H1 (cell line): Measurements from ENCODE around the gene TMEM202. TPM values are rescaled to one million over a fixed set of nuclear protein-coding genes. Genes with fewer than 3 reads are reported as not detected.

Experiments used
- CTCF ChIA-PET: fragments of 300-600 bp; sonication (Branson Sonifier 250); formaldehyde crosslinking; loops from one replicate; lab custom pipeline; 2021; ENCODE audit not compliant: partially characterized antibody; lab: Charles Lee
- POLR2A ChIA-PET: fragments of 300-600 bp; sonication (Branson Sonifier 250); formaldehyde crosslinking; loops from one replicate; lab custom pipeline; 2021; ENCODE audit warnings: inconsistent platforms; ENCODE audit not compliant: partially characterized antibody; lab: Charles Lee
- DNase-seq, 2 experiments: peaks; one replicate each; pipeline versions ENCODE4 v3.0.0 to v3.0.0-alpha.2; 2010 to 2022; ENCODE audit warnings: low spot score in 2 of 2, low read depth in 1 of 2, mixed read lengths in 1 of 2
- FAIRE-seq: peaks from 2 replicates; lab custom pipeline; 2011; peaks lifted over from hg19 to GRCh38; lab: Jason Lieb, UNC
- H2AFZ ChIP-seq: 2 replicates; pipeline ENCODE4 v1.8.1; 2012; ENCODE audit warnings: low read length, inconsistent platforms
- H2AK5ac ChIP-seq: 2 replicates; pipeline ENCODE4 v1.6.1; 2013; ENCODE audit warnings: low read depth, low read length
- H2BK120ac ChIP-seq: replicated peaks from 2 replicates; pipeline ENCODE3; 2013; ENCODE audit warnings: low read depth, low read length, inconsistent platforms
- H2BK12ac ChIP-seq: 2 replicates; pipeline ENCODE4 v1.6.1; 2013; ENCODE audit warnings: low read depth, low read length
- H2BK15ac ChIP-seq: 2 replicates; pipeline ENCODE4 v1.6.1; 2013; ENCODE audit warnings: low read length
- H2BK20ac ChIP-seq: 2 replicates; pipeline ENCODE4 v1.6.1; 2013; ENCODE audit warnings: low read length
- H2BK5ac ChIP-seq: 2 replicates; pipeline ENCODE4 v1.6.1; 2013; ENCODE audit warnings: low read depth, low read length
- H3K14ac ChIP-seq: 2 replicates; pipeline ENCODE4 v1.6.1; 2013; ENCODE audit warnings: inconsistent platforms; ENCODE audit not compliant: insufficient read length
- H3K18ac ChIP-seq: 2 replicates; pipeline ENCODE4 v1.6.1; 2013; ENCODE audit warnings: low read length; ENCODE audit errors: extremely low read depth
- H3K23ac ChIP-seq: 2 replicates; pipeline ENCODE4 v1.6.1; 2013; ENCODE audit warnings: inconsistent platforms; ENCODE audit not compliant: insufficient read length
- H3K23me2 ChIP-seq: 2 replicates; pipeline ENCODE4 v1.6.1; 2013; ENCODE audit warnings: low read depth, low read length
- H3K27ac ChIP-seq: 2 replicates; pipeline ENCODE4 v1.6.1; 2011; ENCODE audit warnings: low read depth, low read length, inconsistent platforms
- H3K27me3 ChIP-seq, 4 experiments: replicated peaks in 1 of 4; 1 replicate in 1 of 4; 2 replicates in 3 of 4; pipeline versions ENCODE4 v1.6.1 to v1.8.1; 2011 to 2013; ENCODE audit warnings: low read length in 3 of 4, mild to moderate bottlenecking in 3 of 4, inconsistent platforms in 2 of 4, mixed read lengths in 2 of 4, moderate library complexity in 1 of 4; ENCODE audit not compliant: control insufficient read depth in 3 of 4, insufficient read depth in 3 of 4; ENCODE audit errors: extremely low read depth in 1 of 4
- H3K36me3 ChIP-seq, 4 experiments: 2 replicates each; pipeline versions ENCODE4 v1.6.1 to v1.8.1; 2011 to 2013; ENCODE audit warnings: mild to moderate bottlenecking in 4 of 4, low read length in 3 of 4, moderate library complexity in 2 of 4, control low read depth in 1 of 4, inconsistent platforms in 1 of 4; ENCODE audit not compliant: insufficient read depth in 4 of 4, control insufficient read depth in 2 of 4
- H3K4ac ChIP-seq: replicated peaks from 2 replicates; pipeline ENCODE3; 2013; ENCODE audit warnings: low read length, low read depth, mixed read lengths, inconsistent platforms; ENCODE audit not compliant: insufficient read length
- H3K4me1 ChIP-seq, 4 experiments: replicated peaks in 1 of 4; 1 replicate in 1 of 4; 2 replicates in 3 of 4; pipeline versions ENCODE4 v1.6.1 to v1.8.1; 2011 to 2013; ENCODE audit warnings: low read length in 3 of 4, inconsistent platforms in 2 of 4, mixed read lengths in 1 of 4; ENCODE audit not compliant: insufficient read depth in 4 of 4, control insufficient read depth in 3 of 4
- H3K4me2 ChIP-seq, 2 experiments: 2 replicates each; pipeline versions ENCODE4 v1.6.1 to v1.8.1; 2011 to 2013; ENCODE audit warnings: low read depth in 2 of 2, low read length in 2 of 2, control low read depth in 1 of 2, inconsistent platforms in 1 of 2, mild to moderate bottlenecking in 1 of 2; ENCODE audit not compliant: insufficient read depth in 1 of 2
- H3K4me3 ChIP-seq, 4 experiments: fragments of 200-600, 300-600 bp in 1 of 4; sonication (generic), shearing (Covaris generic), sonication (Bioruptor Twin) in 1 of 4; 2 replicates each; pipeline versions ENCODE4 v1.5.1 to v1.8.1; 2011 to 2016; ENCODE audit warnings: low read length in 4 of 4, low read depth in 3 of 4, control low read depth in 2 of 4, inconsistent platforms in 2 of 4, mild to moderate bottlenecking in 2 of 4, mixed read lengths in 1 of 4, moderate library complexity in 1 of 4; ENCODE audit not compliant: insufficient read depth in 2 of 4; ENCODE audit errors: extremely low read depth in 1 of 4
- H3K56ac ChIP-seq: replicated peaks from 2 replicates; pipeline ENCODE3; 2013; ENCODE audit warnings: low read depth, mild to moderate bottlenecking, mixed read lengths, low read length, inconsistent platforms; ENCODE audit not compliant: insufficient read length
- H3K79me1 ChIP-seq: 2 replicates; pipeline ENCODE4 v1.6.1; 2013; ENCODE audit warnings: low read depth, low read length, control low read depth
- H3K79me2 ChIP-seq, 2 experiments: 2 replicates each; pipeline versions ENCODE4 v1.6.1 to v1.8.1; 2012 to 2013; ENCODE audit warnings: low read length in 2 of 2, mild to moderate bottlenecking in 2 of 2, inconsistent platforms in 1 of 2; ENCODE audit not compliant: insufficient read depth in 2 of 2, control insufficient read depth in 1 of 2
- H3K9ac ChIP-seq, 4 experiments: replicated peaks in 1 of 4; 1 replicate in 1 of 4; 2 replicates in 3 of 4; pipeline versions ENCODE4 v1.6.1 to v1.8.1; 2011 to 2013; ENCODE audit warnings: low read depth in 3 of 4, low read length in 3 of 4, control low read depth in 2 of 4, mild to moderate bottlenecking in 2 of 4, moderate library complexity in 2 of 4, inconsistent platforms in 1 of 4; ENCODE audit errors: extremely low read depth in 1 of 4
- H3K9me3 ChIP-seq, 2 experiments: 2 replicates each; pipeline versions ENCODE4 v1.6.1 to v1.8.1; 2012 to 2013; ENCODE audit warnings: mild to moderate bottlenecking in 2 of 2, moderate library complexity in 2 of 2, control low read depth in 1 of 2, inconsistent platforms in 1 of 2, low read depth in 1 of 2, low read length in 1 of 2, mixed read lengths in 1 of 2; ENCODE audit not compliant: insufficient read depth in 2 of 2
- H4K20me1 ChIP-seq, 2 experiments: replicated peaks in 1 of 2; 2 replicates each; pipeline versions ENCODE3 to v1.8.1; 2011 to 2013; ENCODE audit warnings: inconsistent platforms in 2 of 2, low read length in 2 of 2, mild to moderate bottlenecking in 1 of 2; ENCODE audit not compliant: insufficient read depth in 2 of 2, control insufficient read depth in 1 of 2
- H4K5ac ChIP-seq: 2 replicates; pipeline ENCODE4 v1.6.1; 2013; ENCODE audit warnings: low read length, low read depth, mixed read lengths, inconsistent platforms; ENCODE audit not compliant: insufficient read length
- H4K8ac ChIP-seq: 2 replicates; pipeline ENCODE4 v1.8.0; 2013; ENCODE audit warnings: mild to moderate bottlenecking, moderate library complexity, low read length, inconsistent platforms; ENCODE audit not compliant: insufficient read depth; ENCODE audit errors: extremely low read depth
- H4K91ac ChIP-seq: replicated peaks from 2 replicates; pipeline ENCODE3; 2013; ENCODE audit warnings: low read length, mixed read lengths, inconsistent platforms; ENCODE audit not compliant: insufficient read length
- ATF3 ChIP-seq: IDR thresholded peaks from 2 replicates; pipeline ENCODE4 v1.6.1; 2011; ENCODE audit warnings: low read depth, mild to moderate bottlenecking, low read length; ENCODE audit not compliant: insufficient read depth
- CHD1 ChIP-seq: IDR thresholded peaks from 2 replicates; pipeline ENCODE4 v1.6.1; 2012; ENCODE audit warnings: low read depth, low read length, improper control_type of control experiment
- CHD2 ChIP-seq: IDR thresholded peaks from 2 replicates; pipeline ENCODE4 v1.6.1; 2012; ENCODE audit warnings: low read length, improper control_type of control experiment
- EZH2 ChIP-seq: fragments of 200-600 bp; sonication (generic); IDR thresholded peaks from 2 replicates; pipeline ENCODE4 v1.7.1; 2012; ENCODE audit warnings: low read depth, mild to moderate bottlenecking, moderate library complexity, low read length, inconsistent platforms; ENCODE audit not compliant: severe bottlenecking
- JUND ChIP-seq: IDR thresholded peaks from 2 replicates; pipeline ENCODE4 v1.6.1; 2011; ENCODE audit warnings: mild to moderate bottlenecking, improper control_type of control experiment, low read length
- KDM1A ChIP-seq: fragments of 200-600, 300-600 bp; sonication (generic); IDR thresholded peaks from 2 replicates; pipeline ENCODE4 v1.7.1; 2016; ENCODE audit warnings: mild to moderate bottlenecking, low read length, borderline replicate concordance
- KDM4A ChIP-seq: IDR thresholded peaks from one replicate; pipeline ENCODE4 v1.7.1; 2012; ENCODE audit warnings: low read depth, mild to moderate bottlenecking, moderate library complexity, low read length, inconsistent platforms; ENCODE audit not compliant: severe bottlenecking
- POLR2AphosphoS5 ChIP-seq: IDR thresholded peaks from 2 replicates; pipeline ENCODE4 v1.6.1; 2011; ENCODE audit warnings: low read depth, low read length
- RAD21 ChIP-seq, 2 experiments: IDR thresholded peaks in 1 of 2; conservative IDR thresholded peaks in 1 of 2; 2 replicates each; pipeline ENCODE4 v1.6.1; 2011; ENCODE audit warnings: low read depth in 2 of 2, low read length in 2 of 2, improper control_type of control experiment in 1 of 2, inconsistent platforms in 1 of 2, mild to moderate bottlenecking in 1 of 2, moderate library complexity in 1 of 2
- RNF2 ChIP-seq: fragments of 200-900, 300-1000 bp; sonication (generic); IDR thresholded peaks from 2 replicates; pipeline ENCODE4 v1.7.1; 2016; ENCODE audit warnings: borderline replicate concordance, low read depth, mild to moderate bottlenecking, antibody characterized with exemption, low read length; ENCODE audit not compliant: poor library complexity, severe bottlenecking; ENCODE audit errors: missing control alignments
- SRF ChIP-seq: IDR thresholded peaks from 2 replicates; pipeline ENCODE4 v1.6.1; 2011; ENCODE audit warnings: mild to moderate bottlenecking, low read depth, low read length, moderate library complexity
- ZNF274 ChIP-seq: IDR thresholded peaks from 2 replicates; pipeline ENCODE4 v1.7.0; 2012; ENCODE audit warnings: low read length, borderline replicate concordance; ENCODE audit errors: extremely low read depth
- WGBS, 2 experiments: shearing (Covaris generic) in 1 of 2; methylation state at CpG; one replicate each; pipeline versions ENCODE4 v1.1.6 to v1.1.7; 2013 to 2015; ENCODE audit warnings: low lambda C conversion rate in 2 of 2, mixed read lengths in 2 of 2, inconsistent platforms in 1 of 2, low coverage in 1 of 2, missing lambda C conversion rate in 1 of 2; ENCODE audit not compliant: insufficient replicate concordance in 2 of 2, insufficient coverage in 1 of 2, insufficient read length in 1 of 2; ENCODE audit errors: extremely low coverage in 1 of 2, missing lambda C conversion rate in 1 of 2; 5-methylcytosine and 5-hydroxymethylcytosine counted together
- polyA plus RNA-seq, 7 experiments: library from polyadenylated mRNA; depleted of rRNA in 3 of 7; stranded (reverse) in 5 of 7; unstranded in 2 of 7; fragments of >200 nt in 5 of 7; fragments of 200-250 nt in 2 of 7; gene quantifications; 1 replicate in 5 of 7; 2 replicates in 1 of 7; 4 replicates in 1 of 7; pipeline versions ENCODE4 v1.2.1 to v1.2.3, GENCODE V29; 2011 to 2013; ENCODE audit warnings: missing spikeins in 2 of 7, mixed read lengths in 2 of 7
- total RNA-seq: library from RNA; stranded (reverse); fragmentation: NEBNext Ultra II Directional; extraction: Animal tissue kit (Norgen Biotek cat#: 25700); gene quantifications from 2 replicates; pipeline ENCODE4 v1.2.1, GENCODE V29; 2021

TMEM202 gene
- total and polyA plus RNA-seq, 2 of the 8 experiments (the other 6 are each of a cell fraction or from before 2014, with no cell fraction given) = not detected

DNA sequence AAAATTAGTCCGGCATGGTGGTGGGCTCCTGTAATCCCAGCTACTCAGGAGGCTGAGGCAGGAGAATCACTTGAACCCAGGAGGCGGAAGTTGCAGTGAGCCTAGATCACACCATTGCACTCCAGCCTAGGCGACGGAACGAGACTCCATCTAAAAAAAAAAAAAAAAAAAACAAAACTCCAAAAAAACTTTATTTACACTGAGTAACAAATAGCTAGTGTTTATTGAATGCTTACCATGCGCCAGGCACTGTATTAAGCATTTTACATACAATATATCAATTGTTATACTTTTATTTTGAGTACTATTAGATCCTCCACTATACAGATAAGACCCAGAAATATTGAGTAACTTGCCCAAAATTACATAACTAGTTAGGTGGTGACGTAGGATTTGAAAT lies 58.6 kb downstream of the TMEM202 start:
- Histone ChIP-seq H3K9me3 (no peaks in the 10 kb centered on the region), H3K4me3 (no peak overlapping the region), H2BK120ac (no peak overlapping the region), H2BK20ac (no peak overlapping the region), H3K4me1 (no peaks in the 10 kb centered on the region), H3K27me3 (no peaks in the 10 kb centered on the region), H3K36me3 (no peaks in the 10 kb centered on the region), H3K79me1 (no peaks in the 10 kb centered on the region), H4K5ac (no peak overlapping the region), H4K8ac (no peak overlapping the region), H3K23me2 (no peaks in the 10 kb centered on the region), H2BK15ac (no peak overlapping the region), H3K79me2 (no peaks in the 10 kb centered on the region), H3K9ac (no peak overlapping the region), H3K14ac (no peak overlapping the region), H3K56ac (no peak overlapping the region), H3K27ac (no peak overlapping the region), H2AK5ac (no peak overlapping the region), H3K18ac (no peak overlapping the region), H3K4ac (no peak overlapping the region), H2BK12ac (no peak overlapping the region), H3K4me2 (no peak overlapping the region), H3K23ac (no peak overlapping the region), H2AFZ (no peak overlapping the region), H4K20me1 (no peaks in the 10 kb centered on the region), H2BK5ac (no peak overlapping the region), H4K91ac (no peak overlapping the region)
- TF ChIP-seq CHD1 (no peak), POLR2AphosphoS5 (no peak), EZH2 (no peak), ZNF274 (no peak), KDM1A (no peak), SRF (no peak), CHD2 (no peak), RAD21 (IDR thresholded peaks at IDR 0.05 in 1 of 2, conservative IDR thresholded peaks at IDR 0.05 in 1 of 2; ENCODE audit: low read depth in 2 of 2, low read length in 2 of 2) (no peak), RNF2 (no peak), JUND (no peak), ATF3 (no peak), KDM4A (no peak)
- FAIRE-seq (no peak), DNase-seq (no peak)
- ChIA-PET CTCF (no interaction called here), POLR2A (no interaction called here)
- WGBS, 2 experiments = 81% methylated on average over 5 of the region's 7 CpGs; no CpG with 5 or more reads in 1 of the 2 experiments
